K562 (cell line): Measurements from ENCODE around the gene MSMO1. TPM values are rescaled to one million over a fixed set of nuclear protein-coding genes. Genes with fewer than 3 reads are reported as not detected.
"Not testable (repeated sequence)": the region's sequence is repeated elsewhere in the genome, so short reads cannot be mapped to it uniquely, and the experiment has no call there.

Source experiments
- ATAC-seq: fragments of 200-7000 bp; cut with Tn5 transposase; 3 replicates; pipeline ENCODE4 v1.9.1; 2020; ENCODE audit warnings: moderate library complexity
- BruUV-seq: library from RNA; stranded (reverse); fragments of 400-500 nt; replicated peaks from 2 replicates; lab custom pipeline; 2021; lab: Mats Ljungman, UMichigan
- CTCF ChIA-PET: fragments of 300-600 bp; formaldehyde crosslinking; extraction: SDS; loops from one replicate; lab custom pipeline; 2021; ENCODE audit warnings: low intra/inter-chr PET ratio; lab: Yijun Ruan, JAX
- POLR2A ChIA-PET: fragments of 300-600, 350-650 bp; sonication (Branson Sonifier 250); formaldehyde crosslinking; extraction: SDS; loops from one replicate; lab custom pipeline; 2021; ENCODE audit warnings: antibody characterized with exemption, inconsistent platforms; lab: Yijun Ruan, JAX
- DNase-seq, 4 experiments: peaks; one replicate each; pipeline versions ENCODE4 v3.0.0 to v3.0.0-alpha.2; 2011 to 2018; ENCODE audit warnings: low spot score in 3 of 4, mixed read lengths in 3 of 4; ENCODE audit errors: extremely low read depth in 1 of 4
- FAIRE-seq: peaks from 2 replicates; lab custom pipeline; 2011; peaks lifted over from hg19 to GRCh38; lab: Jason Lieb, UNC
- H2AFZ ChIP-seq: 2 replicates; pipeline ENCODE4 v1.6.0; 2011; ENCODE audit warnings: low read depth, low read length, control low read depth, inconsistent platforms
- H3K27ac ChIP-seq: fragments of 200-600 bp; 3 replicates; pipeline ENCODE4 v1.8.0; 2011; ENCODE audit warnings: low read depth, mild to moderate bottlenecking, control low read depth, inconsistent platforms, low read length, moderate library complexity, mixed read lengths; ENCODE audit errors: extremely low read depth
- H3K27me3 ChIP-seq, 2 experiments: fragments of 300-600 bp in 1 of 2; 2 replicates in 1 of 2; 3 replicates in 1 of 2; pipeline versions ENCODE4 v1.6.0 to v1.8.0; 2011; ENCODE audit warnings: inconsistent platforms in 2 of 2, low read length in 2 of 2, mild to moderate bottlenecking in 1 of 2, mixed read lengths in 1 of 2, moderate library complexity in 1 of 2; ENCODE audit not compliant: control insufficient read depth in 2 of 2, insufficient read depth in 2 of 2
- H3K36me3 ChIP-seq: fragments of 300-600 bp; 3 replicates; pipeline ENCODE4 v1.8.0; 2011; ENCODE audit warnings: mild to moderate bottlenecking, low read length, inconsistent platforms; ENCODE audit not compliant: control insufficient read depth, insufficient read depth
- H3K4me1 ChIP-seq, 2 experiments: fragments of 200-600 bp in 1 of 2; replicated peaks in 1 of 2; 2 replicates in 1 of 2; 3 replicates in 1 of 2; pipeline versions ENCODE4 v1.5.1 to v1.8.0; 2011; ENCODE audit warnings: inconsistent platforms in 2 of 2, low read length in 2 of 2, mild to moderate bottlenecking in 1 of 2, mixed read lengths in 1 of 2, moderate library complexity in 1 of 2; ENCODE audit not compliant: control insufficient read depth in 2 of 2, insufficient read depth in 2 of 2
- H3K4me2 ChIP-seq: 2 replicates; pipeline ENCODE4 v1.6.1; 2011; ENCODE audit warnings: low read length, control low read depth, inconsistent platforms, mixed read lengths; ENCODE audit not compliant: insufficient read depth
- H3K4me3 ChIP-seq: fragments of 200-600 bp; sonication (generic), shearing (Covaris generic); 2 replicates; pipeline ENCODE4 v1.5.1; 2016; ENCODE audit warnings: control low read depth, inconsistent platforms
- H3K79me2 ChIP-seq: fragments of 200-600 bp; 3 replicates; pipeline ENCODE4 v1.8.0; 2011; ENCODE audit warnings: low read length, inconsistent platforms; ENCODE audit not compliant: control insufficient read depth, insufficient read depth
- H3K9ac ChIP-seq, 2 experiments: 2 replicates each; pipeline versions ENCODE4 v1.6.0 to v1.6.1; 2011; ENCODE audit warnings: low read depth in 2 of 2, low read length in 2 of 2, control low read depth in 1 of 2, inconsistent platforms in 1 of 2, mild to moderate bottlenecking in 1 of 2, mixed read lengths in 1 of 2; ENCODE audit not compliant: insufficient read depth in 1 of 2
- H3K9me1 ChIP-seq: one replicate; pipeline ENCODE4 v1.6.0; 2011; ENCODE audit warnings: inconsistent platforms, mild to moderate bottlenecking, low read length, moderate library complexity; ENCODE audit not compliant: control insufficient read depth, insufficient read depth
- H3K9me3 ChIP-seq: replicated peaks from 2 replicates; pipeline ENCODE4 v1.5.1; 2011; ENCODE audit warnings: low read depth, low read length, inconsistent platforms; ENCODE audit not compliant: control insufficient read depth, insufficient read depth
- H4K20me1 ChIP-seq: replicated peaks from 2 replicates; pipeline ENCODE4 v1.6.1; 2011; ENCODE audit warnings: low read length, inconsistent platforms, mixed read lengths; ENCODE audit not compliant: control insufficient read depth, insufficient read depth
- ETV1 ChIP-seq: fragments of 450-650 bp; conservative IDR thresholded peaks from 2 replicates; pipeline ENCODE4 v1.6.1; 2016; ENCODE audit warnings: missing genetic modification characterization, control low read depth, low read depth, missing compliant biosample characterization
- FIP1L1 ChIP-seq: fragments of 200-400 bp; formaldehyde crosslinking; IDR thresholded peaks from 2 replicates; pipeline ENCODE4 v1.6.1; 2018; ENCODE audit warnings: mild to moderate bottlenecking, low read depth, low read length; ENCODE audit not compliant: poor library complexity, severe bottlenecking
- POLR2AphosphoS5 ChIP-seq: IDR thresholded peaks from 2 replicates; pipeline ENCODE4 v1.6.1; 2011; ENCODE audit warnings: mild to moderate bottlenecking, low read depth, low read length, moderate library complexity; ENCODE audit not compliant: control insufficient read depth, insufficient read depth
- SMC3 ChIP-seq: conservative IDR thresholded peaks from 2 replicates; pipeline ENCODE4 v1.6.1; 2011; ENCODE audit warnings: low read depth, low read length, improper control_type of control experiment; ENCODE audit not compliant: insufficient read depth
- TAF9B ChIP-seq: fragments of 450-650 bp; IDR thresholded peaks from 2 replicates; pipeline ENCODE4 v1.6.1; 2018; ENCODE audit warnings: mild to moderate bottlenecking; ENCODE audit not compliant: partially characterized antibody
- WGBS: fragments of 100-300 bp; shearing (Covaris generic); methylation state at CpG from one replicate; pipeline ENCODE4 v1.1.6; 2016; ENCODE audit warnings: low coverage, mixed read lengths; ENCODE audit not compliant: insufficient coverage; ENCODE audit errors: missing lambda C conversion rate; 5-methylcytosine and 5-hydroxymethylcytosine counted together
- in situ Hi-C: fragments of 300-500 bp; cut with MboI; formaldehyde crosslinking; loops from 4 replicates; pipeline ENCODE4 v1.15.0; 2018; ENCODE audit warnings: inconsistent platforms, mixed read lengths
- intact Hi-C: fragments of 100-400 bp; cut with micrococcal nuclease; formaldehyde crosslinking; loops from 2 replicates; pipeline ENCODE4 v1.14.2; 2022
- polyA plus RNA-seq, 8 experiments: library from polyadenylated mRNA; depleted of rRNA in 4 of 8; stranded (reverse) in 5 of 8; unstranded in 3 of 8; fragments of >200 nt; fragmentation: Nextera tagmentation in 2 of 8; fragmentation: Illumina TruSeq in 1 of 8; extraction: Ambion mirVana in 2 of 8; extraction: Trizol in 1 of 8; gene quantifications; 2 replicates each; pipeline versions ENCODE4 v1.2.1 to v1.2.3, GENCODE V29; 2011 to 2014; ENCODE audit warnings: inconsistent platforms in 1 of 8, missing spikeins in 1 of 8
- total RNA-seq, 7 experiments: library from RNA; depleted of rRNA in 6 of 7; stranded (reverse); fragments of >200 nt in 6 of 7; fragmentation: Illumina TruSeq in 2 of 7; extraction: Trizol in 2 of 7; gene quantifications; 2 replicates each; pipeline versions ENCODE4 v1.2.1 to v1.2.3, GENCODE V29; 2011 to 2021; ENCODE audit warnings: low replicate concordance in 1 of 7
- TF ChIP-seq, protein P1 (sequence below): IDR thresholded peaks from 2 replicates; pipeline ENCODE4 v1.6.1; 2011; ENCODE audit not compliant: insufficient read length; ENCODE audit errors: extremely low read depth
- TF ChIP-seq, protein P2 (sequence below): fragments of 450-650 bp; IDR thresholded peaks from 2 replicates; pipeline ENCODE4 v1.6.1; 2016; ENCODE audit warnings: missing biosample characterization, missing genetic modification characterization
- TF ChIP-seq, protein P3 (sequence below): sonication (generic); formaldehyde crosslinking; IDR thresholded peaks from 2 replicates; pipeline ENCODE4 v1.8.1; 2023; ENCODE audit warnings: mild to moderate bottlenecking, missing genetic modification reagents

Gene MSMO1
- total and polyA plus RNA-seq, 9 of the 15 experiments (the other 6 are each of a cell fraction or from before 2014, with no cell fraction given), result 32.0 to 172 (median 63.5) TPM

DNA sequence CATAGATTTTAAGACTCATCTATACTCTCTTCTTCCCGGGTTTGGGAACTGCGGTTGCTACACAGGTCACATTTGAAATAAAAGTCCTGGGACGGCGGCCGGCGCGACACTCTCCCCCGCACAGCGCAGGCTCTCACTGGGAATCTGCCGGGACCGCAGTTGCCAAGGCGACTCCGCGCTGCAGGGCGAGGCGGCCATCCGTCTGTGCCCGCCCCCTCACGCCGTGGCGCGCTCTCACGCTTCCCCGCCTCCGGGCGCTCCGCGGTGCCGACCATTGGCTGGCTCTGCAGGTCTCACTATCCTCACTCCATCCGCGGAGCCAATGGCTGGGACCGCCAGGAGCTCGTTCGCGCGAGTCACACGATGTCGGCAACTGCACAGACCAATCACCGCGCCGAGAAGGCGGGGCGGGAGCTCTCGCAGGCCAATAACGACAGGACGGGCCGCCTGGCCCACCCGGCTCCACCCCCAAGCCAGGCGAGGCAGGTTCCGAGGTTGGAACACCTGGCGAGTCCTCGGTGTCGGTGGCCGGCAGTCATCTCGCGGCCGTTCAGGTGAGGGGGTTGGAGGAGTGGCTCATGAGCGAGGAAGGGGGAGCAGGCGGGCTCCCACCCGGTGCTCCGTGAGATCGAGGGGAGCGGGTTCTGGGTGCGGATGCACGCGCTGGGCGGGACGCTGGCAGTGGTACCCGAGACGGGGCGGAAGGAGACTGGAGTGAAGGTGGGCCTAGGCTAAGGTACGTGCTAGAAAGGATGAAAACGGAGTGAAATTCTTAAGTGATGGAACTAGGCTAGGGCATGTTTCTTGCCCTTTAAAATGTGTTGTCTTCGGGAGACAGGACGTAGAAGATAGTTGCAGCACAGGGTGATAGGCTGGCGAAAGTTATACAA is at the start of gene MSMO1 (continued):
- peak; percentile 66 for TF ChIP-seq TAF9B
- TF ChIP-seq, protein P1, sequence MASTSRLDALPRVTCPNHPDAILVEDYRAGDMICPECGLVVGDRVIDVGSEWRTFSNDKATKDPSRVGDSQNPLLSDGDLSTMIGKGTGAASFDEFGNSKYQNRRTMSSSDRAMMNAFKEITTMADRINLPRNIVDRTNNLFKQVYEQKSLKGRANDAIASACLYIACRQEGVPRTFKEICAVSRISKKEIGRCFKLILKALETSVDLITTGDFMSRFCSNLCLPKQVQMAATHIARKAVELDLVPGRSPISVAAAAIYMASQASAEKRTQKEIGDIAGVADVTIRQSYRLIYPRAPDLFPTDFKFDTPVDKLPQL, result peak; percentile 60
- peak; percentile 58; the same call in 1 of the 2 replicates for TF ChIP-seq POLR2AphosphoS5
- TF ChIP-seq FIP1L1, result peak; percentile 29
- TF ChIP-seq, protein P2, sequence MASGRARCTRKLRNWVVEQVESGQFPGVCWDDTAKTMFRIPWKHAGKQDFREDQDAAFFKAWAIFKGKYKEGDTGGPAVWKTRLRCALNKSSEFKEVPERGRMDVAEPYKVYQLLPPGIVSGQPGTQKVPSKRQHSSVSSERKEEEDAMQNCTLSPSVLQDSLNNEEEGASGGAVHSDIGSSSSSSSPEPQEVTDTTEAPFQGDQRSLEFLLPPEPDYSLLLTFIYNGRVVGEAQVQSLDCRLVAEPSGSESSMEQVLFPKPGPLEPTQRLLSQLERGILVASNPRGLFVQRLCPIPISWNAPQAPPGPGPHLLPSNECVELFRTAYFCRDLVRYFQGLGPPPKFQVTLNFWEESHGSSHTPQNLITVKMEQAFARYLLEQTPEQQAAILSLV (tag), result no peak
- no peak for TF ChIP-seq ETV1
- TF ChIP-seq SMC3, result no peak

DNA sequence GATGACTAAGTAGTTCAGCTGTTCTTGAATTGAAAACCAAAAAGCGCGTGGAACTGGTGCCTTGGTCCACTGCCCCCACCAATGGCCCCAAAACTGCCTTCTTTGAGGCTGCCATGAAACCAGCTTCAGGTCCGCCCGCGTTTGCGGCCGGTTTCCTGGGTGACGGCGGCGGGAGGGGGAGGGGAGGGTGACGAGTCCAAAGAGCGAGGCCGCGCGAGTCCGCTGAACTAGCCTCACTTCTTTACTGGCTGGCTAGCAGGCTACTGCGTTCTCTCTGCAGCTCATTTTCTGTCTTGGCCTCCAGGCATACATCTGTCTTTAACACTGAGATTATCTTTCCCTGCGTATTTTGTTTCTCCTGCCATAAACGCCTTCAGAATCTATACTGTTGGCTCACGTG is 47.9 kb upstream of the MSMO1 start:
- H3K27me3 ChIP-seq, CTCF ChIA-PET, BruUV-seq, ATAC-seq, DNase-seq, H4K20me1 ChIP-seq, H3K9me3 ChIP-seq, FAIRE-seq, H3K4me2 ChIP-seq, H3K9me1 ChIP-seq, H3K27ac ChIP-seq, H3K4me3 ChIP-seq, intact Hi-C loops, H3K36me3 ChIP-seq, in situ Hi-C loops, POLR2A ChIA-PET, H3K4me1 ChIP-seq, H3K9ac ChIP-seq, H3K79me2 ChIP-seq, H2AFZ ChIP-seq: not testable (repeated sequence)
- TF ChIP-seq, protein P3, sequence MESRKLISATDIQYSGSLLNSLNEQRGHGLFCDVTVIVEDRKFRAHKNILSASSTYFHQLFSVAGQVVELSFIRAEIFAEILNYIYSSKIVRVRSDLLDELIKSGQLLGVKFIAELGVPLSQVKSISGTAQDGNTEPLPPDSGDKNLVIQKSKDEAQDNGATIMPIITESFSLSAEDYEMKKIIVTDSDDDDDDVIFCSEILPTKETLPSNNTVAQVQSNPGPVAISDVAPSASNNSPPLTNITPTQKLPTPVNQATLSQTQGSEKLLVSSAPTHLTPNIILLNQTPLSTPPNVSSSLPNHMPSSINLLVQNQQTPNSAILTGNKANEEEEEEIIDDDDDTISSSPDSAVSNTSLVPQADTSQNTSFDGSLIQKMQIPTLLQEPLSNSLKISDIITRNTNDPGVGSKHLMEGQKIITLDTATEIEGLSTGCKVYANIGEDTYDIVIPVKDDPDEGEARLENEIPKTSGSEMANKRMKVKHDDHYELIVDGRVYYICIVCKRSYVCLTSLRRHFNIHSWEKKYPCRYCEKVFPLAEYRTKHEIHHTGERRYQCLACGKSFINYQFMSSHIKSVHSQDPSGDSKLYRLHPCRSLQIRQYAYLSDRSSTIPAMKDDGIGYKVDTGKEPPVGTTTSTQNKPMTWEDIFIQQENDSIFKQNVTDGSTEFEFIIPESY (CRISPR knock-in tag), result 0 out of 2 replicates have a peak, but pooled peaks have one; percentile 18
- whole genome bisulfite sequencing, result 91% methylated on average over 11 of the region's 20 CpGs
